Keratinocyte (primary cell): ENCODE data around the gene UBL7. TPM values are rescaled to one million over a fixed set of nuclear protein-coding genes. Genes with fewer than 3 reads are reported as not detected.

Source experiments
- DNase-seq: peaks from one replicate; pipeline ENCODE4 v3.0.0-alpha.2; 2011; ENCODE audit warnings: low read depth, missing footprints, low spot score
- FAIRE-seq: peaks from 2 replicates; lab custom pipeline; 2011; peaks lifted over from hg19 to GRCh38; lab: Jason Lieb, UNC
- H2AFZ ChIP-seq: 2 replicates; pipeline ENCODE4 v1.6.0; 2012; ENCODE audit warnings: low read length, control low read depth, inconsistent platforms; ENCODE audit not compliant: control insufficient read depth
- H3K27ac ChIP-seq: 2 replicates; pipeline ENCODE4 v1.5.1; 2011; ENCODE audit warnings: low read length; ENCODE audit not compliant: control insufficient read depth, insufficient read depth
- H3K27me3 ChIP-seq: 3 replicates; pipeline ENCODE4 v1.6.0; 2011; ENCODE audit warnings: low read length; ENCODE audit not compliant: control insufficient read depth, insufficient read depth; ENCODE audit errors: extremely low read depth
- H3K36me3 ChIP-seq, 2 experiments: 2 replicates in 1 of 2; 3 replicates in 1 of 2; pipeline ENCODE4 v1.5.1; 2011; ENCODE audit warnings: low read length in 2 of 2, mild to moderate bottlenecking in 1 of 2; ENCODE audit not compliant: control insufficient read depth in 2 of 2, insufficient read depth in 2 of 2; ENCODE audit errors: extremely low read depth in 1 of 2
- H3K4me1 ChIP-seq: 3 replicates; pipeline ENCODE4 v1.5.1; 2011; ENCODE audit warnings: low read length; ENCODE audit not compliant: control insufficient read depth, insufficient read depth; ENCODE audit errors: extremely low read depth
- H3K4me2 ChIP-seq: 3 replicates; pipeline ENCODE4 v1.6.0; 2011; ENCODE audit warnings: low read depth, low read length; ENCODE audit not compliant: control insufficient read depth, insufficient read depth; ENCODE audit errors: extremely low read depth
- H3K4me3 ChIP-seq, 3 experiments: fragments of 200-600 bp in 1 of 3; sonication (generic) in 1 of 3; 2 replicates in 2 of 3; 3 replicates in 1 of 3; pipeline ENCODE4 v1.5.1; 2011 to 2016; ENCODE audit warnings: low read length in 3 of 3, mild to moderate bottlenecking in 3 of 3, control low read depth in 2 of 3, inconsistent platforms in 1 of 3, low read depth in 1 of 3, mixed read lengths in 1 of 3, mixed run types in 1 of 3, moderate library complexity in 1 of 3; ENCODE audit not compliant: control insufficient read depth in 2 of 3, insufficient read depth in 2 of 3; ENCODE audit errors: extremely low read depth in 1 of 3
- H3K79me2 ChIP-seq: 2 replicates; pipeline ENCODE4 v1.6.0; 2012; ENCODE audit warnings: low read length; ENCODE audit not compliant: control insufficient read depth, insufficient read depth
- H3K9ac ChIP-seq: 3 replicates; pipeline ENCODE4 v1.6.0; 2011; ENCODE audit warnings: low read length; ENCODE audit not compliant: control insufficient read depth, insufficient read depth; ENCODE audit errors: extremely low read depth
- H3K9me1 ChIP-seq: 3 replicates; pipeline ENCODE4 v1.6.0; 2011; ENCODE audit warnings: low read length; ENCODE audit not compliant: control insufficient read depth, insufficient read depth; ENCODE audit errors: extremely low read depth
- H3K9me3 ChIP-seq: 2 replicates; pipeline ENCODE4 v1.5.1; 2012; ENCODE audit warnings: low read depth, low read length; ENCODE audit not compliant: control insufficient read depth
- H4K20me1 ChIP-seq: 3 replicates; pipeline ENCODE4 v1.6.0; 2011; ENCODE audit warnings: low read length; ENCODE audit not compliant: control insufficient read depth, insufficient read depth; ENCODE audit errors: extremely low read depth
- CTCF ChIP-seq, 3 experiments: IDR thresholded peaks in 1 of 3; conservative IDR thresholded peaks in 1 of 3; optimal IDR thresholded peaks in 1 of 3; 2 replicates in 2 of 3; 3 replicates in 1 of 3; pipeline versions ENCODE3 to v1.5.1; 2011; ENCODE audit warnings: low read length in 3 of 3, mild to moderate bottlenecking in 3 of 3, moderate library complexity in 2 of 3, control low read depth in 1 of 3, inconsistent platforms in 1 of 3; ENCODE audit not compliant: insufficient read depth in 2 of 3; ENCODE audit errors: extremely low read depth in 1 of 3
- EZH2 ChIP-seq: IDR thresholded peaks from one replicate; pipeline ENCODE4 v1.6.1; 2012; ENCODE audit warnings: inconsistent platforms, mild to moderate bottlenecking, low read length, moderate library complexity
- dilution Hi-C: fragments of 300-500 bp; cut with MboI; formaldehyde crosslinking; loops from one replicate; pipeline ENCODE4 v1.7.0; 2020; ENCODE audit warnings: low sequenced_read_pairs; ENCODE audit not compliant: extremely low pct_ligation_motif_present
- polyA plus RNA-seq, 5 experiments: library from polyadenylated mRNA; depleted of rRNA in 3 of 5; stranded (reverse) in 3 of 5; stranded (forward) in 1 of 5; unstranded in 1 of 5; fragments of >200 nt; gene quantifications; 1 replicate in 1 of 5; 2 replicates in 3 of 5; 3 replicates in 1 of 5; pipeline versions ENCODE4 v1.2.1 to v1.2.3, GENCODE V29; 2011 to 2012; ENCODE audit warnings: missing spikeins in 2 of 5, low read depth in 1 of 5, low replicate concordance in 1 of 5

Gene UBL7
- polyA plus RNA-seq, 1 donor (not counting 4 experiments of a cell fraction or from before 2014, with no cell fraction given): 45.8 TPM

DNA sequence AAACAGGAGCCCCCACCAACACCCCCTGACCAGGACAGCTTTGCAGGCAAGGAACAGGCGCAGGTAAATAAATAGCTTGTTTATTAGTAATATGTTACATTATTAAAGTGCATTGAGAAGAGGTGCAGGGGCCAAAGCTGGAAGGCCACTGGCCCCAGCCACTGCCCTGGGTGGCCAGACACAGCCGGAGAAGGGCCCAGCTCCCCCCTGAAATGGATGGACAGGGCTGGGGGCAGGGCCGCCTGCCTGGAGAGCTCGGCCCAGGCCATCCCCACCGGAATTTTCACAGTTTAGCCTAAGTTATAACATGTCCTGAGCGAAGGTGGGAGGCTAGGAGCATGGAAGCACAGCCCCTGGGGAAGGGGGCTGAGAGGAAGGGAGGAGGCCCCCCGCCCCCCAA is 51.7 kb downstream of the UBL7 start:
- Histone ChIP-seq H3K4me2 (no peak overlapping the region), H2AFZ (no peak overlapping the region), H3K36me3 (peaks cover 19 to 30% of the 10 kb centered on the region in 2 experiments), H4K20me1 (no peaks in the 10 kb centered on the region), H3K79me2 (no peaks in the 10 kb centered on the region), H3K9me1 (peaks cover 3% of the 10 kb centered on the region), H3K4me3 (no peak overlapping the region), H3K4me1 (peaks cover 25% of the 10 kb centered on the region), H3K27me3 (no peaks in the 10 kb centered on the region), H3K9me3 (no peaks in the 10 kb centered on the region), H3K9ac (no peak overlapping the region), H3K27ac (no peak overlapping the region)
- dilution Hi-C loops: no loop called here
- no peak for FAIRE-seq
- TF ChIP-seq EZH2 (no peak), CTCF (optimal IDR thresholded peaks at IDR 0.05 in 1 of 3, IDR thresholded peaks at IDR 0.05 in 1 of 3, conservative IDR thresholded peaks at IDR 0.05 in 1 of 3; ENCODE audit: extremely low read depth in 1 of 3, insufficient read depth in 2 of 3, low read length in 3 of 3) (no peak)
- DNase-seq: no peak

DNA sequence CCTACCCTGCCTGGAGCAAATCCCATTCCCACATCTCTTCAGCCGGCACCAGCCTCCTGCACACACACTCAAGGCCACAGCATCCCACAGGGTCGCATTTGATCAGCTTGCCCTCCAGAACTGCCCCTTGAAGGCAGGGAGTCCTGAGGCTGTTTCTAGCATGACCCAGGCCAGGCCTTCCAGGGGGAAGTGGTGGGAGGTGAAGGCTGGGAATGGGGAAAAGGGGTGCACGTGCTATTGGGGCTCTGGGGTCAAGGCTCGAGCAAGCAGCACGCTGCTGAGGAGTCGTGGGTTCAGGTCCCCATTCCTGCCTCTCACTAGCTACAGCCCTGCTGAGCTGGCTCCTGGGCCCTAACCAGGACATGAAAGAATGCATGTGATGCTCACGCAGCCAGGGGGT is 52.1 kb downstream of the UBL7 start:
- Histone ChIP-seq H3K27ac (no peak overlapping the region), H3K9me3 (no peaks in the 10 kb centered on the region), H3K27me3 (no peaks in the 10 kb centered on the region), H3K4me2 (no peak overlapping the region), H4K20me1 (no peaks in the 10 kb centered on the region), H3K4me1 (peaks cover 25% of the 10 kb centered on the region), H3K9me1 (peaks cover 3% of the 10 kb centered on the region), H3K4me3 (no peak overlapping the region), H3K36me3 (peaks cover 15 to 26% of the 10 kb centered on the region in 2 experiments), H3K9ac (no peak overlapping the region), H2AFZ (no peak overlapping the region), H3K79me2 (no peaks in the 10 kb centered on the region)
- TF ChIP-seq CTCF (optimal IDR thresholded peaks at IDR 0.05 in 1 of 3, IDR thresholded peaks at IDR 0.05 in 1 of 3, conservative IDR thresholded peaks at IDR 0.05 in 1 of 3; ENCODE audit: extremely low read depth in 1 of 3, insufficient read depth in 2 of 3, low read length in 3 of 3): no peak
- no peak for TF ChIP-seq EZH2
- DNase-seq: no peak
- dilution Hi-C loops: no loop called here
- FAIRE-seq: no peak
